Loucy (cell line): Measurements from ENCODE around the gene CHTOP.

Experiments used
- CTCF ChIP-seq: fragments of 200-600 bp; sonication (generic); conservative IDR thresholded peaks from 2 replicates; pipeline ENCODE4 v1.5.1; 2014; ENCODE audit warnings: mild to moderate bottlenecking, antibody characterized with exemption, low read length
- EZH2phosphoT487 ChIP-seq: fragments of 200-600 bp; IDR thresholded peaks from 2 replicates; pipeline ENCODE4 v1.6.1; 2018; ENCODE audit warnings: antibody characterized with exemption, mild to moderate bottlenecking, moderate library complexity, borderline replicate concordance

GRCh38 chr1:153642161-153642560 is 8.3 kb downstream of the CHTOP start:
- no peak for TF ChIP-seq EZH2phosphoT487
- TF ChIP-seq CTCF: no peak
